HEK293 (cell line): ENCODE measurements around the gene PCID2.
A peak's percentile ranks its signal among the peaks of the same experiment; 100 is the strongest.

Experiments
- CTCF ChIA-PET: fragments of 350-600 bp; formaldehyde crosslinking; extraction: SDS; loops from one replicate; lab custom pipeline; 2021; ENCODE audit warnings: antibody characterized with exemption; lab: Yijun Ruan, JAX
- POLR2A ChIA-PET: fragments of 300-600 bp; formaldehyde crosslinking; extraction: SDS; loops from one replicate; lab custom pipeline; 2020; ENCODE audit warnings: antibody characterized with exemption, inconsistent platforms; lab: Yijun Ruan, JAX
- H3K27ac ChIP-seq: fragments of 200-500 bp; sonication (Bioruptor generic); 2 replicates; pipeline ENCODE4 v1.5.1; 2014; ENCODE audit warnings: low read depth, low read length, control low read depth, inconsistent platforms; ENCODE audit errors: extremely low read depth
- H3K36me3 ChIP-seq, 2 experiments: fragments of 200-500 bp in 1 of 2; sonication (Bioruptor generic) in 1 of 2; 1 replicate in 1 of 2; 2 replicates in 1 of 2; pipeline ENCODE4 v1.5.1; 2014 to 2017; ENCODE audit warnings: inconsistent platforms in 2 of 2, low read length in 2 of 2; ENCODE audit not compliant: control insufficient read depth in 2 of 2, insufficient read depth in 1 of 2
- H3K4me1 ChIP-seq: fragments of 200-500 bp; sonication (Bioruptor generic); 2 replicates; pipeline ENCODE4 v1.5.1; 2014; ENCODE audit warnings: mild to moderate bottlenecking, low read length, inconsistent platforms; ENCODE audit not compliant: control insufficient read depth, insufficient read depth
- H3K4me3 ChIP-seq: 2 replicates; pipeline ENCODE4 v1.5.1; 2011; ENCODE audit warnings: low read depth, mild to moderate bottlenecking, control low read depth, low read length, moderate library complexity
- H3K9me3 ChIP-seq: fragments of 200-500 bp; sonication (Bioruptor generic); 2 replicates; pipeline ENCODE4 v1.5.1; 2014; ENCODE audit warnings: low read depth, low read length, inconsistent platforms; ENCODE audit not compliant: control insufficient read depth, insufficient read depth
- AEBP2 ChIP-seq: fragments of 450-650 bp; formaldehyde crosslinking; IDR thresholded peaks from 2 replicates; pipeline ENCODE4 v1.5.1; 2016; ENCODE audit warnings: missing biosample characterization, missing genetic modification characterization, borderline replicate concordance
- GLIS2 ChIP-seq: fragments of 450-650 bp; formaldehyde crosslinking; IDR thresholded peaks from 2 replicates; pipeline ENCODE4 v1.5.1; 2016; ENCODE audit warnings: missing biosample characterization, missing genetic modification characterization
- SP3 ChIP-seq: fragments of 450-650 bp; formaldehyde crosslinking; IDR thresholded peaks from 2 replicates; pipeline ENCODE4 v1.5.1; 2016; ENCODE audit warnings: missing biosample characterization, missing genetic modification characterization
- ZBTB17 ChIP-seq: fragments of 450-650 bp; formaldehyde crosslinking; IDR thresholded peaks from 2 replicates; pipeline ENCODE4 v1.5.1; 2016; ENCODE audit warnings: missing biosample characterization, missing genetic modification characterization
- ZFHX2 ChIP-seq: fragments of 450-650 bp; formaldehyde crosslinking; conservative IDR thresholded peaks from 2 replicates; pipeline ENCODE4 v1.5.1; 2016; ENCODE audit warnings: missing biosample characterization, missing genetic modification characterization
- ZNF112 ChIP-seq: fragments of 450-650 bp; formaldehyde crosslinking; IDR thresholded peaks from 2 replicates; pipeline ENCODE4 v1.5.0; 2017; ENCODE audit warnings: missing biosample characterization, missing genetic modification characterization
- ZNF140 ChIP-seq: fragments of 450-650 bp; formaldehyde crosslinking; IDR thresholded peaks from 2 replicates; pipeline ENCODE4 v1.5.1; 2016; ENCODE audit warnings: missing biosample characterization, missing genetic modification characterization
- ZNF146 ChIP-seq: fragments of 450-650 bp; formaldehyde crosslinking; IDR thresholded peaks from 2 replicates; pipeline ENCODE4 v1.5.1; 2016; ENCODE audit warnings: missing biosample characterization, missing genetic modification characterization
- ZNF18 ChIP-seq: fragments of 450-650 bp; formaldehyde crosslinking; IDR thresholded peaks from 2 replicates; pipeline ENCODE4 v1.5.1; 2016; ENCODE audit warnings: missing biosample characterization, missing genetic modification characterization
- ZNF202 ChIP-seq: fragments of 450-650 bp; formaldehyde crosslinking; IDR thresholded peaks from 2 replicates; pipeline ENCODE4 v1.5.1; 2016; ENCODE audit warnings: missing biosample characterization, missing genetic modification characterization, borderline replicate concordance
- ZNF24 ChIP-seq: fragments of 450-650 bp; formaldehyde crosslinking; IDR thresholded peaks from 2 replicates; pipeline ENCODE4 v1.5.1; 2016; ENCODE audit warnings: missing biosample characterization, missing genetic modification characterization
- ZNF26 ChIP-seq: fragments of 450-650 bp; formaldehyde crosslinking; IDR thresholded peaks from 2 replicates; pipeline ENCODE4 v1.5.1; 2016; ENCODE audit warnings: missing biosample characterization, missing genetic modification characterization
- ZNF311 ChIP-seq: fragments of 450-650 bp; formaldehyde crosslinking; IDR thresholded peaks from 2 replicates; pipeline ENCODE4 v1.5.1; 2017; ENCODE audit warnings: missing biosample characterization, missing genetic modification characterization, borderline replicate concordance
- ZNF394 ChIP-seq: fragments of 450-650 bp; formaldehyde crosslinking; IDR thresholded peaks from 2 replicates; pipeline ENCODE4 v1.5.1; 2016; ENCODE audit warnings: missing biosample characterization, missing genetic modification characterization, mild to moderate bottlenecking, moderate library complexity, borderline replicate concordance
- ZNF600 ChIP-seq: fragments of 450-650 bp; formaldehyde crosslinking; IDR thresholded peaks from 2 replicates; pipeline ENCODE4 v1.5.1; 2016; ENCODE audit warnings: missing biosample characterization, missing genetic modification characterization
- ZNF629 ChIP-seq: fragments of 450-650 bp; formaldehyde crosslinking; IDR thresholded peaks from 2 replicates; pipeline ENCODE4 v1.5.1; 2017; ENCODE audit warnings: missing biosample characterization, missing genetic modification characterization
- ZNF639 ChIP-seq: fragments of 450-650 bp; formaldehyde crosslinking; IDR thresholded peaks from 2 replicates; pipeline ENCODE4 v1.5.1; 2016; ENCODE audit warnings: missing biosample characterization, missing genetic modification characterization
- ZNF785 ChIP-seq: fragments of 450-650 bp; formaldehyde crosslinking; IDR thresholded peaks from 2 replicates; pipeline ENCODE4 v1.5.1; 2016; ENCODE audit warnings: missing biosample characterization, missing genetic modification characterization
- ZNF830 ChIP-seq: fragments of 450-650 bp; IDR thresholded peaks from 2 replicates; pipeline ENCODE4 v1.5.0; 2018; ENCODE audit warnings: missing biosample characterization, missing genetic modification characterization, low read depth, mild to moderate bottlenecking, moderate library complexity
- TF ChIP-seq, protein P1 (sequence below): fragments of 450-650 bp; formaldehyde crosslinking; IDR thresholded peaks from 2 replicates; pipeline ENCODE4 v1.5.1; 2016; ENCODE audit warnings: missing biosample characterization, missing genetic modification characterization
- TF ChIP-seq, protein P2 (sequence below): fragments of 450-650 bp; formaldehyde crosslinking; optimal IDR thresholded peaks from 2 replicates; pipeline ENCODE3; 2016; ENCODE audit warnings: missing biosample characterization, mild to moderate bottlenecking, missing genetic modification characterization

The PCID2 gene

DNA sequence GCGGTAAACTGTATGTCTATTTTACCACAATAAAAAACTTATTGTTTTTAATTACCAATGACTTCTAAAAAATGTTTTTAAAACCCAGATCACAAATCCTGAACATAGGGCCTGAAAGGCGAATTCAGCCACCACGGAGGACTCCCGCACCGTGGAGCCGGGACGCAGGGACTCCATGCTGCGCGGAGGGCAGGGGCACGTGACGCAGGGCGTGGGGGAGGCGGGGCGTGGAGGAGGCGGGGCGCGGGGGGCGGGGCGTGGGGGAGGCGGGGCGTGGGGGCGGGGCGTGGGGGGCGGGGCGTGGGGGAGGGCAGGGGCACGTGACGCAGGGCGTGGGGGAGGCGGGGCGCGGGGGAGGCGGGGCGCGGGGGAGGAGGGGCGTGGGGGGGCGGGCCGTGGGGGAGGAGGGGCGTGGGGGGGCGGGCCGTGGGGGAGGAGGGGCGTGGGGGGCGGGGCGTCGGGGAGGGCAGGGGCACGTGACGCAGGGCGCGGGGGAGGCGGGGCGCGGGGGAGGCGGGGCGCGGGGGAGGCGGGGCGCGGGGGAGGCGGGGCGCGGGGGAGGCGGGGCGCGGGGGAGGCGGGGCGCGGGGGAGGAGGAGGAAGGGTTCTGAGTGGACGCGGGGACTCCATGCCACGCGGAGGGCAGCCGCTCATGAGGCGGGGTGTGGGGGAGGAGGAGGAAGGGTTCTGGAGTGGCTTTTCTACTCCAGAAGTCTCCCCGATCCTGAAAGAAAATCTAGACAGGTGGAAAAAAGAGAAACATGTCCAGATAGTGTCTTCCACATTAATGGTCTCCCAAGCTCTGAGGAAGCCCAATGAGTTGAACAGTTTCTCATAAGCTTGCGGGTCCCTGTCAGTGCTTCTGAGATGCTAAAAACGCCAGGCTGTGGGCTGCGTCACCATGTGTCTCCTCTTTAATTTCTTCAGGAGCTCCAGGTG is 54.4 kb downstream of the PCID2 start (continued):
- TF ChIP-seq ZNF785 (tag by site-specific recombination) (no peak), ZNF830 (tag by site-specific recombination) (no peak), ZNF140 (tag by site-specific recombination) (no peak), ZNF629 (tag by site-specific recombination) (peak; percentile 30; the same call in 1 of the 2 replicates), ZNF311 (tag by site-specific recombination) (no peak), ZNF146 (0 out of 2 replicates have a peak, but pooled peaks have one; percentile 19), ZNF394 (peak; percentile 50; the same call in 1 of the 2 replicates), ZNF26 (no peak), SP3 (tag by site-specific recombination) (0 out of 2 replicates have a peak, but pooled peaks have one; percentile 13), ZNF24 (tag by site-specific recombination) (0 out of 2 replicates have a peak, but pooled peaks have one; percentile 57), AEBP2 (tag by site-specific recombination) (no peak)
- TF ChIP-seq, protein P1, sequence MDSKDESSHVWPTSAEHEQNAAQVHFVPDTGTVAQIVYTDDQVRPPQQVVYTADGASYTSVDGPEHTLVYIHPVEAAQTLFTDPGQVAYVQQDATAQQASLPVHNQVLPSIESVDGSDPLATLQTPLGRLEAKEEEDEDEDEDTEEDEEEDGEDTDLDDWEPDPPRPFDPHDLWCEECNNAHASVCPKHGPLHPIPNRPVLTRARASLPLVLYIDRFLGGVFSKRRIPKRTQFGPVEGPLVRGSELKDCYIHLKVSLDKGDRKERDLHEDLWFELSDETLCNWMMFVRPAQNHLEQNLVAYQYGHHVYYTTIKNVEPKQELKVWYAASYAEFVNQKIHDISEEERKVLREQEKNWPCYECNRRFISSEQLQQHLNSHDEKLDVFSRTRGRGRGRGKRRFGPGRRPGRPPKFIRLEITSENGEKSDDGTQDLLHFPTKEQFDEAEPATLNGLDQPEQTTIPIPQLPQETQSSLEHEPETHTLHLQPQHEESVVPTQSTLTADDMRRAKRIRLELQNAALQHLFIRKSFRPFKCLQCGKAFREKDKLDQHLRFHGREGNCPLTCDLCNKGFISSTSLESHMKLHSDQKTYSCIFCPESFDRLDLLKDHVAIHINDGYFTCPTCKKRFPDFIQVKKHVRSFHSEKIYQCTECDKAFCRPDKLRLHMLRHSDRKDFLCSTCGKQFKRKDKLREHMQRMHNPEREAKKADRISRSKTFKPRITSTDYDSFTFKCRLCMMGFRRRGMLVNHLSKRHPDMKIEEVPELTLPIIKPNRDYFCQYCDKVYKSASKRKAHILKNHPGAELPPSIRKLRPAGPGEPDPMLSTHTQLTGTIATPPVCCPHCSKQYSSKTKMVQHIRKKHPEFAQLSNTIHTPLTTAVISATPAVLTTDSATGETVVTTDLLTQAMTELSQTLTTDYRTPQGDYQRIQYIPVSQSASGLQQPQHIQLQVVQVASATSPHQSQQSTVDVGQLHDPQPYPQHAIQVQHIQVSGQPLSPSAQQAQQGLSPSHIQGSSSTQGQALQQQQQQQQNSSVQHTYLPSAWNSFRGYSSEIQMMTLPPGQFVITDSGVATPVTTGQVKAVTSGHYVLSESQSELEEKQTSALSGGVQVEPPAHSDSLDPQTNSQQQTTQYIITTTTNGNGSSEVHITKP, result peak; percentile 31
- TF ChIP-seq, protein P2, sequence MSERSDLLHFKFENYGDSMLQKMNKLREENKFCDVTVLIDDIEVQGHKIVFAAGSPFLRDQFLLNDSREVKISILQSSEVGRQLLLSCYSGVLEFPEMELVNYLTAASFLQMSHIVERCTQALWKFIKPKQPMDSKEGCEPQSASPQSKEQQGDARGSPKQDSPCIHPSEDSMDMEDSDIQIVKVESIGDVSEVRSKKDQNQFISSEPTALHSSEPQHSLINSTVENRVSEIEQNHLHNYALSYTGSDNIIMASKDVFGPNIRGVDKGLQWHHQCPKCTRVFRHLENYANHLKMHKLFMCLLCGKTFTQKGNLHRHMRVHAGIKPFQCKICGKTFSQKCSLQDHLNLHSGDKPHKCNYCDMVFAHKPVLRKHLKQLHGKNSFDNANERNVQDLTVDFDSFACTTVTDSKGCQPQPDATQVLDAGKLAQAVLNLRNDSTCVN, result no peak

GRCh38 chr13:113152984-113153809 is 55.3 kb downstream of the PCID2 start:
- Histone ChIP-seq H3K27ac (no peak overlapping the region), H3K9me3 (no peaks in the 10 kb centered on the region), H3K36me3 (no peaks in the 10 kb centered on the region), H3K4me1 (peaks cover 2% of the 10 kb centered on the region)
- ChIA-PET CTCF (interaction anchor here (0.7 kb wide), 1 partner anchor 641 kb away, joined by 5 read pairs; no protein-coding TSS in a partner anchor), POLR2A (interaction anchor here (0.8 kb wide), 1 partner anchor 23 kb away, joined by 3 read pairs; no protein-coding TSS in a partner anchor)
- TF ChIP-seq ZNF112 (tag by site-specific recombination) (no peak), ZNF18 (tag by site-specific recombination) (no peak), ZNF202 (0 out of 2 replicates have a peak, but pooled peaks have one; percentile 2), ZNF600 (peak; percentile 18; the same call in 1 of the 2 replicates), GLIS2 (tag by site-specific recombination) (peak; percentile 71), ZNF639 (tag by site-specific recombination) (no peak), ZFHX2 (peak; percentile 27; the same call in 1 of the 2 replicates), ZBTB17 (peak; percentile 42; the same call in 1 of the 2 replicates)
- TF ChIP-seq, all 188 proteins: peak for 5
- H3K4me3 ChIP-seq, result peak overlapping the region; percentile 28; the same call in 1 of the 2 replicates
